KOPT-K1 (cell line): ENCODE data around the gene ADGRD1.

Experiments used
- H3K27ac ChIP-seq: fragments of 200-600 bp; sonication (generic); 2 replicates; pipeline ENCODE4 v1.5.1; 2016; ENCODE audit warnings: antibody characterized with exemption, mild to moderate bottlenecking, low read depth, low read length; ENCODE audit not compliant: poor library complexity, severe bottlenecking
- H3K36me3 ChIP-seq: fragments of 200-600 bp; sonication (generic); 2 replicates; pipeline ENCODE4 v1.5.1; 2017; ENCODE audit warnings: antibody characterized with exemption, mild to moderate bottlenecking, low read length, moderate library complexity; ENCODE audit not compliant: insufficient read depth
- H3K9me3 ChIP-seq: fragments of 200-600 bp; sonication (generic); 2 replicates; pipeline ENCODE4 v1.5.1; 2017; ENCODE audit warnings: antibody characterized with exemption, low read length, mild to moderate bottlenecking; ENCODE audit not compliant: insufficient read depth, poor library complexity, severe bottlenecking

Gene ADGRD1

GRCh38 chr12:131140697-131141096 is 187.0 kb downstream of the ADGRD1 start:
- Histone ChIP-seq H3K27ac (no peak overlapping the region), H3K9me3 (no peaks in the 10 kb centered on the region), H3K36me3 (no peaks in the 10 kb centered on the region)

- no peak overlapping the region for H3K27ac ChIP-seq
- no peaks in the 10 kb centered on the region for H3K9me3 ChIP-seq
- H3K36me3 ChIP-seq = no peaks in the 10 kb centered on the region
These were observed 187.8 kb downstream of the ADGRD1 start for GRCh38 chr12:131141514-131141913.

GRCh38 chr12:131142891-131143657 is 189.4 kb downstream of the ADGRD1 start:
- no peak overlapping the region for H3K27ac ChIP-seq
- no peaks in the 10 kb centered on the region for H3K9me3 ChIP-seq
- no peaks in the 10 kb centered on the region for H3K36me3 ChIP-seq

- H3K36me3 ChIP-seq = no peaks in the 10 kb centered on the region
- no peaks in the 10 kb centered on the region for H3K9me3 ChIP-seq
- no peak overlapping the region for H3K27ac ChIP-seq
These were observed 192.5 kb downstream of the ADGRD1 start for GRCh38 chr12:131146173-131146675.

GRCh38 chr12:131147293-131147692 is 193.6 kb downstream of the ADGRD1 start:
- H3K27ac ChIP-seq = no peak overlapping the region
- no peaks in the 10 kb centered on the region for H3K9me3 ChIP-seq
- no peaks in the 10 kb centered on the region for H3K36me3 ChIP-seq

- Histone ChIP-seq H3K27ac (no peak overlapping the region), H3K36me3 (no peaks in the 10 kb centered on the region), H3K9me3 (no peaks in the 10 kb centered on the region)
These were observed 194.2 kb downstream of the ADGRD1 start for GRCh38 chr12:131147894-131148293.

GRCh38 chr12:131151558-131152345 is 198.0 kb downstream of the ADGRD1 start:
- Histone ChIP-seq H3K27ac (no peak overlapping the region), H3K9me3 (no peaks in the 10 kb centered on the region), H3K36me3 (no peaks in the 10 kb centered on the region)

GRCh38 chr12:131152587-131152986 is 198.9 kb downstream of the ADGRD1 start:
- H3K27ac ChIP-seq = no peak overlapping the region
- no peaks in the 10 kb centered on the region for H3K9me3 ChIP-seq
- no peaks in the 10 kb centered on the region for H3K36me3 ChIP-seq

GRCh38 chr12:131153016-131153415 is 199.3 kb downstream of the ADGRD1 start:
- Histone ChIP-seq H3K27ac (no peak overlapping the region), H3K9me3 (no peaks in the 10 kb centered on the region)

GRCh38 chr12:131153956-131154355 is 200.2 kb downstream of the ADGRD1 start:
- Histone ChIP-seq H3K27ac (no peak overlapping the region), H3K36me3 (no peaks in the 10 kb centered on the region), H3K9me3 (no peaks in the 10 kb centered on the region)

More at GRCh38 chr12:131153016-131153415, 199.3 kb downstream of the ADGRD1 start:
- no peaks in the 10 kb centered on the region for H3K36me3 ChIP-seq

- Histone ChIP-seq H3K27ac (no peak overlapping the region), H3K36me3 (no peaks in the 10 kb centered on the region), H3K9me3 (no peaks in the 10 kb centered on the region)
These were observed 201.4 kb downstream of the ADGRD1 start for GRCh38 chr12:131155131-131155530.

- no peaks in the 10 kb centered on the region for H3K36me3 ChIP-seq
- no peaks in the 10 kb centered on the region for H3K9me3 ChIP-seq
- H3K27ac ChIP-seq = no peak overlapping the region
These were observed 204.0 kb downstream of the ADGRD1 start for GRCh38 chr12:131157743-131158142.

GRCh38 chr12:131159660-131160059 is 206.0 kb downstream of the ADGRD1 start:
- Histone ChIP-seq H3K36me3 (no peaks in the 10 kb centered on the region), H3K27ac (no peak overlapping the region), H3K9me3 (no peaks in the 10 kb centered on the region)

- H3K36me3 ChIP-seq = no peaks in the 10 kb centered on the region
- no peak overlapping the region for H3K27ac ChIP-seq
- no peaks in the 10 kb centered on the region for H3K9me3 ChIP-seq
These were observed 208.4 kb downstream of the ADGRD1 start for GRCh38 chr12:131162113-131162512.

GRCh38 chr12:131163189-131163738 is 209.6 kb downstream of the ADGRD1 start:
- H3K27ac ChIP-seq = no peak overlapping the region

More at GRCh38 chr12:131163189-131163738, 209.6 kb downstream of the ADGRD1 start:
- Histone ChIP-seq H3K9me3 (no peaks in the 10 kb centered on the region), H3K36me3 (no peaks in the 10 kb centered on the region)
